ENCODE measurements around the gene KCNK1. TPM values are rescaled to one million over a fixed set of nuclear protein-coding genes. Genes with fewer than 3 reads are reported as not detected.
"Not testable (repeated sequence)": the region's sequence is repeated elsewhere in the genome, so short reads cannot be mapped to it uniquely, and the experiment has no call there.

KCNK1 gene
- total and polyA plus RNA-seq, 4 donors, result 10.5 to 13.2 (median 12.0) TPM

DNA sequence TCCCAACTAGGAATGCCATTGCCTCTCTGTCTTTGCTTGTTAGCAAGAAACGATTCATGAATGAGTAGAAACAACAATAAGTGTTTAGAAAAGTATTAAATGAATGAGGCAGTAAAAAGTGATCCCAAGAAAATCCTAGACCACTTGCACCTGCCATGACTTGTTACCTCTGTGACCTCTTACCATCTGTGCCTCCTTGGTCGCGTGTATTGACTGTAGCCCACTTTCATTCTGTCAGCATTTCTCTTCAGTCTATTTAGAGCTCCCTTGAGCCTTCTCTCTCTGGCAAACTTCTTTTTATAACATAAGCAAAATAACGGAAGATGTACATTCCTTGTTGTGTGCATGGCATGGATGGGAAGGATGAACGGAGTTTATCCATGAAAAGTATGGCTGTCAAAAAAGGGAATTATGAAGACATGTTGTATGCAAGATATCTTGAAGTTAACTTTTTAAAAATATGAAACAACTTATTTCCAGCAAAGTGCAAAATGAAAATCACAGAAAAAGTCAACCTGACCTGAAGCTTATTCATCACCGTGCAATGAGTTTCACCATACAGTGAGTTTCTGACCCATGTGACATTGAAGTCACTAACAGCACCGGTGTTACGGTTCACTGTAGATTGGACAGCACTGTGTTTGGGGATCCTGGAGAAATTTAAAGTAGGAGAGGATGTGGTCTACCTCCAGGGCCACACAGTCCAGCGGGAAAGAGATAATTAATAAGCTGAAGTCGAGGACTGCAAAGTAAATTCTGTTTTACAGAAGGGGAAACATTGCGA, 47.7 kb downstream of the KCNK1 start:
- Histone ChIP-seq H3K27me3 (ENCODE audit: control insufficient read depth, insufficient read depth, low read length) (no peaks in the 10 kb centered on the region), H3K4me1 (ENCODE audit: control insufficient read depth, insufficient read depth, low read length) (no peaks in the 10 kb centered on the region), H3K9me3 (ENCODE audit: control insufficient read depth, insufficient read depth, low read length) (no peaks in the 10 kb centered on the region), H3K4me3 (ENCODE audit: low read depth, low read length) (no peak overlapping the region), H3K27ac (ENCODE audit: low read depth, low read length) (no peak overlapping the region), H3K36me3 (ENCODE audit: control insufficient read depth, insufficient read depth, low read length) (peaks cover 2% of the 10 kb centered on the region)
- no peak for DNase-seq (ENCODE audit: low read depth in 4 of 6, low spot score in 6 of 6)
- WGBS (ENCODE audit: insufficient coverage), result 79% methylated on average over 2 of the region's 11 CpGs

DNA sequence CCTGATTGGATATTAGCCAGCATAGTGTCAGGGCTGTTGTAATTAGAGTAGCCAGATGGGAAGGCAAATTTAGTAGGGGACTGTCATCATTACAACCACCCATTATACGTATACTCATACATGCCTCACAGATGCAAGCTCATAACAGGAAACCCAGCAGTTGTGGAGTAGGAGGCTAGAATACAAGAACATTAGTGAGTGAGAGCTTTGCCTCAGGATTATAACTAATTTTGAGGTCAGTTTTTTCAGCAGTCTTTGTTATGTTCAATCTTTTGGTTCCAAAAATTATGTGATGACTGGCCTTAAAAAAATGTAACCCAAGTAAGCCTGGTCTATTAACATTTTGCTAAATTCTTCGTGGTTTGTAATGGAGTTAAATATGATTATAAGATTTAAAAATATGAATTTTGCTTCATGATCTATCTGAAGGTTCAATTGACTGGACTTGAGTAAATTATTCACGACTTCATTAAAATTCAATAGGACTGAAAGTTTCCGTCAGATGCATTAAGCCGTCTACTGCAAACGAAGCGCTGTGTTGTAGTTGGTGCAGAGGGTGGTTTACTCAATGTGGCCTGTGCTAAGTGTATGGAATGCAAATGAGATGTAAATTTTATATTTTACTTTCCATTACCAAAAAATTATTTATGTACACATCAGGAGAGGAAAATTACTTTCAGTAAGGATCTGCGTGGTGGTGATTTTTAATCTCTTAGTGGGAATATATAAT, 48.8 kb downstream of the KCNK1 start:
- DNase-seq (ENCODE audit: low read depth in 4 of 6, low spot score in 6 of 6), result peak in 1 of 6 donors; percentile 57
- Histone ChIP-seq H3K4me3 (ENCODE audit: low read depth, low read length) (no peak overlapping the region), H3K9me3 (ENCODE audit: control insufficient read depth, insufficient read depth, low read length) (no peaks in the 10 kb centered on the region), H3K36me3 (ENCODE audit: control insufficient read depth, insufficient read depth, low read length) (peaks cover 3% of the 10 kb centered on the region), H3K27me3 (ENCODE audit: control insufficient read depth, insufficient read depth, low read length) (no peaks in the 10 kb centered on the region), H3K27ac (ENCODE audit: low read depth, low read length) (no peak overlapping the region), H3K4me1 (ENCODE audit: control insufficient read depth, insufficient read depth, low read length) (no peaks in the 10 kb centered on the region)
- 83% methylated on average over 2 of the region's 8 CpGs for WGBS (ENCODE audit: insufficient coverage)

GRCh38 chr1:233664253-233664652, 50.3 kb downstream of the KCNK1 start:
- Histone ChIP-seq H3K36me3 (ENCODE audit: control insufficient read depth, insufficient read depth, low read length) (peaks cover 3% of the 10 kb centered on the region), H3K4me3 (ENCODE audit: low read depth, low read length) (no peak overlapping the region), H3K4me1 (ENCODE audit: control insufficient read depth, insufficient read depth, low read length) (no peaks in the 10 kb centered on the region), H3K9me3 (ENCODE audit: control insufficient read depth, insufficient read depth, low read length) (no peaks in the 10 kb centered on the region), H3K27me3 (ENCODE audit: control insufficient read depth, insufficient read depth, low read length) (no peaks in the 10 kb centered on the region), H3K27ac (ENCODE audit: low read depth, low read length) (no peak overlapping the region)
- DNase-seq (ENCODE audit: low read depth in 4 of 6, low spot score in 6 of 6), result peak in 1 of 6 donors; percentile 75
- 73% methylated on average over 4 of the region's 5 CpGs for WGBS (ENCODE audit: insufficient coverage)

- WGBS (ENCODE audit: insufficient coverage), result 86% methylated on average over 2 of the region's 5 CpGs
- Histone ChIP-seq H3K27me3 (ENCODE audit: control insufficient read depth, insufficient read depth, low read length) (no peaks in the 10 kb centered on the region), H3K27ac (ENCODE audit: low read depth, low read length) (no peak overlapping the region), H3K4me1 (ENCODE audit: control insufficient read depth, insufficient read depth, low read length) (no peaks in the 10 kb centered on the region), H3K36me3 (ENCODE audit: control insufficient read depth, insufficient read depth, low read length) (peaks cover 3% of the 10 kb centered on the region), H3K9me3 (ENCODE audit: control insufficient read depth, insufficient read depth, low read length) (no peaks in the 10 kb centered on the region), H3K4me3 (ENCODE audit: low read depth, low read length) (no peak overlapping the region)
- DNase-seq (ENCODE audit: low read depth in 4 of 6, low spot score in 6 of 6), result no peak
These were observed 51.1 kb downstream of the KCNK1 start for GRCh38 chr1:233664804-233665574.

DNA sequence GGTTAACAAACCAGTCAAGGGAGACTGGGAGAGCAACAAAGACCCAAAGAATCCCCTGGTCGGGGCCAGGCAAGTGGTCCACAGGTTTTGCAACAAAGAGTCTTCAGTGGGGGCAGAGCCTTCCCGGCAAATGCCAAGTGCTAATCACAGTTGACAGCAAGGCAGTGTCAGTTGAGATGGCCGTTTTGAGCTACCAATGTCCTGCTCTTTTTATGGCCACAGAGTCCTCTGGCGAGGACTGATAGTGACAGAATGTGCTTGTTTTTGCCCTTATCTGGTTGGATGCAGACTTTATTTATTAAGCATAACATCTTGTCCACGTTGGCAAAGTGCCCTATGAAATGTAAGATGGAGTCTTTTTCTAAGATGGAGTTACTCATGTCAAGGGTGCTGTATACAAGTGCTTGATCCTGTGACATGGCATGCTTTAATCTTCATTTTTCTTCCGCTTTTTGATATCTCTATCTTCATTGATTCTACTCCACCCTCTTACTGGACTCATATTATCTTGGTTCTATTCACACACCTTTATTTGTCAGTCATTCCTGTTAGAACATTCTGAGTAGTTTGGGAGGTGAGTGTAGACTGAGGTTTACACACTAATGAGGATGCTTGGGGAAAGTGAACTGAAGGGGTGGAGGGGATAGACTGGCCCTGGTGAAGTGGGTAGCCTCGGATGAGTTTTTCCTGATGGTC, 51.8 kb downstream of the KCNK1 start:
- Histone ChIP-seq H3K4me1 (ENCODE audit: control insufficient read depth, insufficient read depth, low read length) (no peaks in the 10 kb centered on the region), H3K9me3 (ENCODE audit: control insufficient read depth, insufficient read depth, low read length) (no peaks in the 10 kb centered on the region), H3K27me3 (ENCODE audit: control insufficient read depth, insufficient read depth, low read length) (no peaks in the 10 kb centered on the region), H3K36me3 (ENCODE audit: control insufficient read depth, insufficient read depth, low read length) (peaks cover 3% of the 10 kb centered on the region), H3K4me3 (ENCODE audit: low read depth, low read length) (no peak overlapping the region), H3K27ac (ENCODE audit: low read depth, low read length) (no peak overlapping the region)
- WGBS (ENCODE audit: insufficient coverage), result 68% methylated on average over 4 of the region's 7 CpGs
- DNase-seq (ENCODE audit: low read depth in 4 of 6, low spot score in 6 of 6), result no peak

- Histone ChIP-seq H3K9me3 (ENCODE audit: control insufficient read depth, insufficient read depth, low read length) (no peaks in the 10 kb centered on the region), H3K27me3 (ENCODE audit: control insufficient read depth, insufficient read depth, low read length) (no peaks in the 10 kb centered on the region), H3K4me3 (ENCODE audit: low read depth, low read length) (no peak overlapping the region), H3K4me1 (ENCODE audit: control insufficient read depth, insufficient read depth, low read length) (no peaks in the 10 kb centered on the region), H3K36me3 (ENCODE audit: control insufficient read depth, insufficient read depth, low read length) (peaks cover 3% of the 10 kb centered on the region), H3K27ac (ENCODE audit: low read depth, low read length) (no peak overlapping the region)
- no CpG with 5 or more reads among the region's 3 CpGs for WGBS (ENCODE audit: insufficient coverage)
- no peak for DNase-seq (ENCODE audit: low read depth in 4 of 6, low spot score in 6 of 6)
These were observed 53.8 kb downstream of the KCNK1 start for GRCh38 chr1:233667741-233668140.

DNA sequence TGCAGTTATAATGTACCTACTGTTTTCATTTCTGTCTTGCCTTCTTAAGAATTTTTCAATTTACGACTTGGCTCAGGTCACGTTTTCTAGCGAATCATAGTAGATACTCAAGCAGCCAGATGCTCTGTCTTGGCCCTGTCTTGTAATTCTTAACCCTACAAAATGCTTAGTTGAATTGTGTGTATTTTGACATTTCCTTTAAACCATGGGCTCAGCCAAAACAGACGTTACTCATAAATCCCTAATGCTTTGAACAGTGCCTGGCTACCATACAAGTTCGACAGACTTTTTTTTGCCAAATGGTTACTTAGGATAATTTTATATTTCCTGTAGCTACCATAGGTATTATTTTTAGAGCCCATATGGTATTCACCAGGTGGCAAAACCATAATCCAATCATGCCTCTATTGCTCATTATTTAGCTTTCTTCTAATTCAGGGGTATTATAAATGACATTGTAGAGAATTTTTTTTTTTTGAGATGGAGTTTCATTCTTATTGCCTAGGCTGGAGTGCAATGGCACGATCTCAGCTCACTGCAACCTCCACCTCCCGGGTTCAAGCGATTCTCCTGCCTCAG, 54.3 kb downstream of the KCNK1 start:
- no CpG with 5 or more reads among the region's 8 CpGs for WGBS (ENCODE audit: insufficient coverage)
- peak in 1 of 6 donors; percentile 49 for DNase-seq (ENCODE audit: low read depth in 4 of 6, low spot score in 6 of 6)
- Histone ChIP-seq H3K9me3 (ENCODE audit: control insufficient read depth, insufficient read depth, low read length) (no peaks in the 10 kb centered on the region), H3K4me1 (ENCODE audit: control insufficient read depth, insufficient read depth, low read length) (no peaks in the 10 kb centered on the region), H3K27ac (ENCODE audit: low read depth, low read length) (no peak overlapping the region), H3K36me3 (ENCODE audit: control insufficient read depth, insufficient read depth, low read length) (peaks cover 3% of the 10 kb centered on the region), H3K27me3 (ENCODE audit: control insufficient read depth, insufficient read depth, low read length) (no peaks in the 10 kb centered on the region), H3K4me3 (ENCODE audit: low read depth, low read length) (no peak overlapping the region)

DNA sequence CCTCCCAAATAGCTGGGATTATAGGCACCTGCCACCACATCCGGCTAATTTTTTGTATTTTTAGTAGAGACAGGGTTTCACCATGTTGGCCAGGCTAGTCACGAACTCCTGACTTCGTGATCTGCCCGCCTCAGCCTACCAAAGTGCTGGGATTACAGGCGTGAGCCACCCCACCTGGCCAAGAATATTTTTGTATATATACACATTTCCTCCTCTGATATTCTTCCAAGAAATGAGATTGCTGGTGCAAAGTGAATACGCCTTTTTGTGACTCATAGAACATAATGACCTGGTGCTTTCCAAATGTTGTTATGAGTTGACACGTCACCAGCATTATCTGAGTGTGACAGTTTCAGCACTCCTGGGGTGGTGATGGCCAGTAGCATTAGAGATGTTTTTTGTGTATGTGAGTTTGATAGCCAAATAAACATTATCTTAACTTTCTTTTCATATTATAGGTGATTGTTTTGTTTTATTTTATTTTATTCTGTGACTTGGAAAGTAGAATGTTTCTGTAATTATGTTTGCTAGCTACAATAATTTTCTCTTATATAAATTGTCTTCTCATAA, 54.9 kb downstream of the KCNK1 start:
- 96% methylated on average over 4 of the region's 7 CpGs for WGBS (ENCODE audit: insufficient coverage)
- H3K27ac ChIP-seq (ENCODE audit: low read depth, low read length), result no peak overlapping the region
- H3K36me3 ChIP-seq (ENCODE audit: control insufficient read depth, insufficient read depth, low read length), result peaks cover 3% of the 10 kb centered on the region
- H3K4me1 ChIP-seq (ENCODE audit: control insufficient read depth, insufficient read depth, low read length), result no peaks in the 10 kb centered on the region
- H3K4me3 ChIP-seq (ENCODE audit: low read depth, low read length), result no peak overlapping the region
- H3K9me3 ChIP-seq (ENCODE audit: control insufficient read depth, insufficient read depth, low read length), result no peaks in the 10 kb centered on the region
- no peaks in the 10 kb centered on the region for H3K27me3 ChIP-seq (ENCODE audit: control insufficient read depth, insufficient read depth, low read length)
- DNase-seq (ENCODE audit: low read depth in 4 of 6, low spot score in 6 of 6), result no peak

GRCh38 chr1:233670363-233670762, 56.5 kb downstream of the KCNK1 start:
- DNase-seq (ENCODE audit: low read depth in 4 of 6, low spot score in 6 of 6), result not testable (repeated sequence)

More at GRCh38 chr1:233670363-233670762, 56.5 kb downstream of the KCNK1 start:
- H3K27me3 ChIP-seq (ENCODE audit: control insufficient read depth, insufficient read depth, low read length); H3K9me3 ChIP-seq (ENCODE audit: control insufficient read depth, insufficient read depth, low read length); H3K27ac ChIP-seq (ENCODE audit: low read depth, low read length); H3K36me3 ChIP-seq (ENCODE audit: control insufficient read depth, insufficient read depth, low read length); H3K4me1 ChIP-seq (ENCODE audit: control insufficient read depth, insufficient read depth, low read length); H3K4me3 ChIP-seq (ENCODE audit: low read depth, low read length): not testable (repeated sequence)
- WGBS (ENCODE audit: insufficient coverage), result no CpG with 5 or more reads among the region's 2 CpGs

Measured in spinal cord (tissue), 10 donors.